Left kidney (tissue), 1 donor: ENCODE data around the gene OR8B2. TPM values are rescaled to one million over a fixed set of nuclear protein-coding genes. Genes with fewer than 3 reads are reported as not detected.

Experiments
- polyA plus RNA-seq: library from polyadenylated mRNA; unstranded; fragments of 120-200 nt; gene quantifications from one replicate; pipeline ENCODE4 v1.2.1, GENCODE V29; 2013; ENCODE audit not compliant: insufficient read length

Gene OR8B2
- polyA plus RNA-seq, 1 donor: not detected

Other genes starting within 250 kb of the OR8B2 start
- not detected for gene OR10D3, start 201.2 kb downstream of the OR8B2 start, polyA plus RNA-seq
- gene OR8G1, start 143.4 kb downstream of the OR8B2 start, polyA plus RNA-seq: not detected
- gene OR8G5, start 128.1 kb downstream of the OR8B2 start, polyA plus RNA-seq: not detected
- not detected for gene OR8D1, start 70.5 kb downstream of the OR8B2 start, polyA plus RNA-seq
- not detected for gene OR8D2, start 64.3 kb downstream of the OR8B2 start, polyA plus RNA-seq
- gene OR8B3, start 14.5 kb upstream of the OR8B2 start, polyA plus RNA-seq: not detected
- gene OR8B4, start 40.4 kb upstream of the OR8B2 start, polyA plus RNA-seq: not detected
- not detected for gene OR8B8, start 61.2 kb upstream of the OR8B2 start, polyA plus RNA-seq
- gene OR8B12, start 159.2 kb upstream of the OR8B2 start, polyA plus RNA-seq: not detected
- 0.05 TPM for gene OR8A1, start 185.5 kb upstream of the OR8B2 start, polyA plus RNA-seq
- gene PANX3, start 226.9 kb upstream of the OR8B2 start, polyA plus RNA-seq: not detected
- gene TBRG1, start 238.4 kb upstream of the OR8B2 start, polyA plus RNA-seq: 38.8 TPM